Measurements from ENCODE around the gene VPS13D.
"Not testable (repeated sequence)": the region's sequence is repeated elsewhere in the genome, so short reads cannot be mapped to it uniquely, and the experiment has no call there.

Gene VPS13D

DNA sequence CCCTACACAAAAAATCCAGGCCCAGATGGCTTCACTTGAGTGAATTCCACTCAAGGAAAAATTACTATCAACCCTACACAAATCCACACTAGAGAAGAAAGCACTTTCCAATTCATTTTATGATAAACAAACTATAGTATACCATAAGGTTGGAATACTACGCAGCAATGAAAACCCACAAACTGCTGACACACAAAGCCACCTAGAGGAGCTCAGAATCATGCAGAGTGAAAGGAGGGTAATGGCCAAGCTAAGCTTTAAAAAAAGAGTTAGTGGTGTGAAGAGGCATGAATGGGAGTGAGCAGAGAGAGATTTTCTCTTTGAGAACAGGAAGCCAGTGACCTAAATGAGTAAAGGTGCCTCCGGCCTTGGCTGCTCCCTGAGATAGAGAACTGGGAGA lies 294.4 kb downstream of the VPS13D start:
- no peak for DNase-seq

DNA sequence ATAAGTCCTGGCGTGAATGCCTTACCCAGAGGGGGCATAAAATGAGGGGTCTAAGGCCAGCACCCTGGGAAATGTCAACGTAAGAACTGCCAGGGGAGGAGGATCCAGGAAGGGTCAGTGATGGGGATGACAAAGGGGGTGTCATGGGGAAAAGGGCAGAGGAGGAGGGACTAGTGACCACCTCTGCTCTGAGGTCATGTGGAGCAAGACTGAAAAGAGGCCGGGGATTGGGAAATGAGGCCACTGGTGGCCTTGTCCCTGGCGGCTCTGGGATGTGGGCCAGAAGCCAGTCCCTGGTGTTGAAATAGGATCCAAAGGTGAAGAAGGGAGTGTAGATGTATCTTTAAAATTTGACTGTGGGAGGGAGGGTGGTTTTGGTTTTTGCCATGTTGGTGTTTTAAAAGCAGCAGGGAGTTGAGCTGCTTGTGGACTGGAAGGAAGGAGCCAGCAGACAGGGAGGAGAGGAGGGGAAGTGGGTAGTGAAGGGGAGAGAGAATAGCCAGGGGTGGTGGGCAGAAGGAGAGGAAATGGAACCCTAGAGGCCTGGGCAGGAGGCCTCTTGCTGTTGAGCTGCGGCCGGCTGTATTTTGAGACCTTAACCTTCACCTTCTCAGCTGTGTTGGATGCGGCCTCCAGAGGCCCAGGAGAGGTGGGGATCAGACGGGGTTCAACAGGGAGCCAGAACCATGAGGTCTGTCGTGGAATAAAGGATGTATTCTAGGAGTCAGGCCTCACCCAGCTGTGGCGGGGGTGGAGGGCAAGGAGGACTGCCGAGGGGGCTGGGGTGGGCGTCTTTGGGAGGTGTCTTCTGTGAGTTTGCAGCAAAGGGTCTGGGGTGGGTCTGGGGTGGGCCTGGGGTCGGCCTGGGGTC lies 295.7 kb downstream of the VPS13D start:
- DNase-seq: no peak

DNA sequence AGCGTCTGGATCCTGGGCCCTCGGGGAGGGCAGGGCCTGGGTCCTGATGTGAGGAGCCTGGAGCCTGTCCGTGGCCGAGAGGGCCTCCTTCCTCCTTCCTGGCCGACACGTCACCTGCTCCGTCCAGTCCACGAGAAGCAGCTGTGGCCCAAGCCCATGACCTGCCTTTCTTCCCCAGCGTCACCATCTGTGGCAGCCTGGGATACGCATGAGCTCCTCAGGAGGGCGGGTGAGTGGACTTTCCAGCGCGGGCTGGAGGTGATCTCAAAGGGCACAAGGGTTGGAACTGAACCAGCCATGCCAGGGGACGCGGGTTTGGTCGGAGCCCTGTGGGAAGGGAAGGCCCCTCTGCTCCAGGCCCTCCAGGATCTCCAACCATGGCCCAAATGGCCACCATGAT lies 297.7 kb downstream of the VPS13D start:
- DNase-seq: no peak

DNA sequence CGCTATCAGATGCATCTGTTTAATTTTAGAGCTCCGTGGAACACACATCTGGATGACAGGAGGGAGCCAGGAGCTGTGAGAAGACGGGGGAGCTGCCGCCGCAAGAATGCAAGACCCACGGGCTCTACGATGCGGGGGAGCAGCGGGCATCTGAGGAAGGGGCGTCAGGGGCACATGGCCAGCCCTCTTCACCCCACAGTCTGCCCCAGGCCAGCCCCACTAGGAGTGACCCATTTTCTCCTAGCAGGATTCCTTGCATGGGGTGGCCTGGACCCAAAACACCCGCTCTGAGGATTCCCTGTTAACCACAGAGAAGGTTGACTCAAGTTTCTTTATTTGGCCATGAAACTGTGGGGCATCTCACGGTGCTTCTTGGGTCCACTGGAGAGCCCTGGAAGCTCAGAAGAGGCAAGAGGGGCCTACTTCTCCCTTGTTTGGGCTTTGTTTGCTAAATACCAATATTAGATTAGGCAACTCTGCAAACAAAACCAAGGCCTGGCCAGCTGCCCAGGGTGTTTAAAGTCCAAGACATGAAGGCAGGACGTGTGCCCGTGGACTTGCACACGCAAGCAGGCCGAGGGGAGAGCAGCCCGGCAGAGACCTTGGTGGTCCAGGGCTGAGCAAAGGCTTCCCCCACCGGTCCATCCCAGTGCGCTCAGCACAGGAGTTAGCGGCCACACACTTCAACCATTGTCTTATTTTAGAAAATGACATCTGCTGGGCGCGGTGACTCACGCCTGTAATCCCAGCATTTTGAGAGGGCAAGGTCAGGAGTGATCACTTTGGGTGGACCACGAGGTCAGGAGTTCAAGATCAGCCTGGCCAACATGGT lies 298.4 kb downstream of the VPS13D start:
- no peak for DNase-seq

DNA sequence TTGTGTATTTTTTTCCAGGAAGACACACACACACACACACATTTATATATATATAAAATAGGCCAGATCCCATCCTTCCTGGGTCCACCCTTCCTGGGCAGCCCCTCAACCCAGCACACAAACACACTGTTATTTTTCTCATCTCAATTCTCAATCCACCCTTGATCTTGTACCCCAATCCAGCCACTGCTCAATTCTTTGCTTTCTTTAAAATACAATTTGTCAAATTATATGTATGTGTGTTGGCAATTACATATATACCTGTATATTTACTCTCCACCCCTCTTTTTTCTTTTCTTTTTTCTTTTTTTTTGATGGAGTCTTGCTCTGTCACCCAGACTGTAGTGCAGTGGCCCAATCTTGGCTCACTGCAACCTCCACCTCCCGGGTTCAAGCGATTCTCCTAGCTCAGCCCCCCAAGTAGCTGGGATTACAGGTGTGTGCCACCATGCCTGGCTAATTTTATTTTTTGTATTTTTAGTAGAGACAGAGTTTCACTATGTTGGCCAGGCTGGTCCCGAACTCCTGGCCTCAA lies 299.9 kb downstream of the VPS13D start:
- no peak for DNase-seq

DNA sequence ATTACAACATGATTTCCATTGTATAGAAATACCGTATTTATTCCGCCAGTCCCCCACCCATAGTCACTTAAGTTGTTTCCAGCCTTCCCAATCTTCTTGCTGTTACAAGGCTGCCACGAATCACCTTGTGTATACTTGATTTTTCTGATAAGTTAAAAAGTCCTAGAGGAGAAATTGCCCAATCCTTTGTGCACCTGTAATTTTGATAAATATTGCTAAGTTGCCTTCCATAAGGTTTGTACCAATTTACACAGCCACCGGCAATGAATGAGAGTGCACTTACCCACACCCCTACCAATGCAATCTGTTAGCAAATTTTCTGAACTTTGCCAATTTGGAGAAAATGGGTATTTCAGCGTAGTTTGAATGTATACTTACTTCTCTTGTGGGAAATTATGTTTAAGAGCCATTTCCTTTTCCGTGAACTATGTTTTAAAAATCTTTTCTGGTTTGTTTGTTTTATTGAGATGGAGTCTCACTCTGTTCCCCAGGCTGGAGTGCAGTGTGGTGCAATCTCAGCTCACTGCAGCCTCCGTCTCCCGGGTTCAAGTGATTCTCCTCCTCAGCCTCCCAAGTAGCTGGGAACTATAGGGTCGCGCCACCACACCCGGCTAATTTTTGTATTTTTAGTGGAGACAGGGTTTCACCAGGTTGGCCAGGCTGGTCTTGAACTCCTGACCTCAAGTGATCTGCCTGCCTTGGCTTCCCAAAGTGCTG lies 300.8 kb downstream of the VPS13D start:
- no peak for DNase-seq

DNA sequence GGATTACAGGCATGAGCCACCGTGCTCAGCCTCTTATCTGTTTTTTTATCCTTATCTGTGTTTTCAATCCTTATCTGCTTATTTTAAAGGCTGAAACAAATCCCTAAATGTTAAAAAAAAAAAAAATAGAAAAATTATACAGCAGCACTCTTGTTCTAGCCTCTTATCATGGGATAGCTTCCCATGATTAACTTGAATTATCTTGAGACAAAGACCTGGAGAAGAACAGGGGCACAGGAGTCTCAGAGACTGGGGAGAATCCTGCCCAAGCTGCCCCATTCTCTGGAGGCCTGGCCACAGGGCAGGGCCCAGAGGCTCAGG lies 301.3 kb downstream of the VPS13D start:
- DNase-seq: no peak

DNA sequence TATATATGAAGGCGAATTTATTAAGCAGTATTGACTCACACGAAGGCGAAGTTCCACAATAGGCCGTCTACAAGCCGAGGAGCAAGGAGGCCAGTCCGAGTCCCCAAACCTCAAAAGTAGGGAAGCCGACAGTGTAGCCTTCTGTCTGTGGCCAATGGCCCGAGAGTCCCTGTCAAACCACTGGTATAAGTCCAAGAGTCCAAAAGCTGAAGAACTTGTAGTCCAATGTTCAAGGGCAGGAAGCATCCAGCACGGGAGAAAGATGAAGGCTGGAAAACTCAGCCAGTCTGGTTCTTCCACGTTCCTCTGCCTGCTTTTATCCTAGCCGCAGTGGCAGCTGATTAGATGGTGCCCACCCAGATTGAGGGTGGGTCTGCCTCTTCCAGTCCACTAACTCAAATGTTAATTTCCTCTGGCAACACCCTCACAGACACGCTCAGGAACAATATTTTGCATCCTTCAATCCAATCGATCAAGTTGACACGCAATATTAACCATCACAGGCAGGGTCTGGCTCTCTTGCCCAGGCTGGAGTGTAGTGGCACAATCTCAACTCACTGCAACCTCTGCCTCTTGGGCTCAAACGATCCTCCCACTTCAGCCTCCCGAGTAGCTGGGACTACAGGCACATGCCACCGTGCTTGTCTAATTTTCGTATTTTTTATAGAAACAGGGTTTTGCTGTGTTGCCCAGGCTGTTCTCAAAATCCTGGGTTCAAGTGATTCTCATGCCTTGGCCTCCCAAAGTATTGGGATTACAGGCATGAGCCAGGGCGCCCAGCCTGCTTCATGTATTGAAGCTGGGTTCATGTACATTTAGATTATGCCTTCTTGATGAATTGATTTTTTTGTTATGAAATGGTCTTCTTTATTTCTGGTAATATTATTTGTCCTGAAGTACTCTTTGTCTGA lies 302.8 kb downstream of the VPS13D start:
- DNase-seq: no peak

DNA sequence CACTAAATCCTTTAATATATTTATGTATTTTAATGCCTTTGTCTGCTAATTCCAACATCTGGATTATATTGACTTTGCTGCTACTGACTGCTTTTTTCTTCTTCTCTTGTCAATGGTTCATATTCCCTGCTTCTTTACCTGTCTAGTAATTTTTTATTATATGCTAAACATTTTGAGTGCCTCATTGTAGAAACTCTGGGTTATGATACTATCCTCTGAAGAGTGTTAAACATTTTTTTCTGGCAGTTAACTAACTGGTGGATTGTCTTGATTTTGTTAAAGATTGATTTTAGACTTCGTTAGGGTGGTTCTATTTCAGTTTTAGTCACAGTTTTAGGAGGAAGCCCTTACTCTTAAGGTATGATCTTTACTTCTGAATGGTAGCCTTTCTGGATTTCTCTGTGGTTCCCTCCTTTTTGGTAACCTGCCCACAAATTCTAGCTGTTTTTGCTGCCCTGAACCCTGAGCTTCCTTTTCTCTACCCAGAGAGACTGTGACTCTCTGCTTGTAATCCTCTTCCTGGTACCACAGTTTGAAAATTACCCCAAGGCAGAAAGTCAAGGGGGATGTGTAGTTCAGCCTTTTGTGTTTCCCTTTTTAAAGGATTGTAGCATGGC lies 306.3 kb downstream of the VPS13D start:
- DNase-seq: no peak

DNA sequence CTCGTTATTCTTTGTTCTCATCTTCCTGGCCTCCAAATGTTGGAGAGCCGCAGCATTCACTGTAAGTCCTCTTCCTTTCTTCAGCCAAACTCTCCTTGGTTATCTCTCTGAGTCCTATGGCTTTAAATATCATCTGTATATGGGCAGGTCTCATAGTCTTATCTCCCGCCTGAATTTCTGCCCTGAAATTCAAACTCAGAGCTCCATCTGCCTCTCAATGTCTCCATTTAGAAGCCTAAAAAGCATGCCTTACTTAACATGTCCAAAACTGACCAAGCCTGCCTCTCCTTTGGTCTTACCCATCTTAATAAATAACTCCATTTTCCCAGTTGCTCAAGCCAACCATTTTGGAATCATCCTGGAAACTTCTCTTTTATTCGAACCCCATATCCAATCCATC lies 307.5 kb downstream of the VPS13D start:
- DNase-seq: no peak

DNA sequence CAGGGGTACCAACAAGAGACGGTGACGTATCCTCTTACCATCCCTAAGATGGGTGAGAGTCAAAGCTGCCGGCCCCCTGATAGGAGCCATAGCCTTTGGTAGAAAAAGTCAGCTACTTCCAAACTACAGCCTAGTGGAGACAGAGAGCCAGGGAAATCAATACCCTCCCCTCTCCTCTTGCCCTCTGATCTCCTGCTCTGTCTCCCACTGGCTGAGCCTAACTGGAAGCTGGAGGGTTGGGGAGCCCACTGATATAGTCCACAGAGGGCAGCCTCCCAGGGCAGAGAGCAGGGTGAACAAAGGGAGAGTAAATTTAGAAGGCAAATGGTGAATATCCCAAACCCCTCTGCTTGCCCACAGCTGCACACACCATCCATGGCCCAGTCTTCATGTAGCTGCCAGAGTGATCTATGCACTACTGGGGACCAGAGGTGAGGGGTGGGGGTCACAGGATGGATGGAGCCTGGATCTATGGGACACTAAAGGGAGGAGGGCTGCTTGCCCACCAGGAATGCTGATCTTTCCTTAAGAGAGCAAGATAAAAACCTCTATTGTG lies 308.2 kb downstream of the VPS13D start:
- no peak for DNase-seq

DNA sequence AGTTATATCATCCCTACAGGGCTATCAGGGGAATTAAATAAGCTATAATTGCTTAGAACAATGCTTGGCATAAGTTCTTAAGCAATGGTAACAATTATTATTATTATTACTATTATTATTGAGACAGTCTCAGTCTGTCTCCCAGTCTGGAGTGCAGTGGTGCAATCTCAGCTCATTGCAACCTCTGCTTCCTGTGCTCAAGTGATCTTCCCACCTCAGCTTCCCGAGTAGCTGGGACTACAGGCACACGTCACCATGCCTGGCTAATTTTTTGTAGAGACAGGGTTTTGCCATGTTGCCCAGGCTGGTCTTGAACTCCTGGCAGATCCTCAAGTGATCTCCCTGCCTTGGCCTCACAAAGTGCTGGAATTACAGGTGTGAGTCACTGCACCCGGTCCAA lies 308.7 kb downstream of the VPS13D start:
- DNase-seq: not testable (repeated sequence)

DNA sequence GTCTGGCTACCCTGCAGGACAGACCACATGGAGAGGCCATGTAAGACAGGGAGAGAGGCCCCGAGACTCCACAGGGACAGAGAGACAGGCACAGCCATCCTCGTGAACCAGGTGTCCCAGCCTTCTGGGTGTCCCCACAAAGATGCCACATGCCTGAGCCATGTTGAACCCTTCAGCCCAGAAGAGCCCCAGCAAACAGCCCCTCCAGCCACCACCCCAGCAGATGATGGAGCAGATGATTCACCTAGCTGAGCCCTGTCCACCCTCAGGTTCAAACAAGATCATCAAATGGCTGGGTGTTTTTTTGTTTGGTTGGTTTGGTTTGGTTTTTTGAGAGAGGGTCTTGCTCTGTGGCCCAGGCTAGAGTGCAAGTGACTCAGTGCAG lies 309.5 kb downstream of the VPS13D start:
- no peak for DNase-seq

DNA sequence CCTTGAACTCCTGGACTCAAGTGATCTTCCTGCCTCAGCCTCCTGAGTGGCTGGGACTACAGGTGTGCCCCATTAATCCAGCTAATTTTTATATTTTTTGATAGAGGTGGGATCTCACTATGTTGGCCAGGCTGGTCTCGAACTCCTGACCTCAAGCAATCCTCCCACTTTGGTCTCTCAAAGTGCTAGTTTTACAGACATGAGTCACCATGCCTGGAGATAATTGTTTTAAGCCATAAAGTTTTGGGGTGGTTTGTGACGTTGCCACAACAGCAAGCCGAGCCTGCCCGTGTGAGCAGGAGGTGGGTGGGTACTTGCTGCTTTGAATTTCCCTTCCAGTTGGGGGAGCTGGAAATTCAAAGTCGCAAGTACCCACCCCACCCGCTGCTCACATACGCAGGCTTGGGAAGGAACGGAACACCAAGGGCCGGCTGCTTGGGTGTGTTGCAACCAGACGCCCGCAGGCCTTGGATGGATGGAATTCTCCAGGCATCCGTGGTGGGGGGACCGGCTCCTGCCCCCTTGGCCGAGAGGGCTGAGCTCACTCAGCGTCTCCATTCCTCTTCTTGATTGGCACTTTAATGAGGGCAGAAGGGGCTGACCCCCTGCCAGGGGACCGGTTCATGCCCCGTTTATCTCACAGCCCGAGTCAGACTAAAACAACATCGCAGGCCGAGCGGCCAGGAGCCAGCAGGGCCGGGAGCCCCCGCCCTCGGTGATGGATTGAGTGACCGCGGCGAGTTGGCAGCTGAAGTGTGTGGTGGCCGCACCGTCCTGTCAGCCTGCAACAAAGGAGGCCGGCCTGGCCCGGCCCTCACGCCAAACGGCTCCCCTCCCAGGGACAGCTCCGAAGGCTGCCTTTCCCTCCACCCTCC lies 310.1 kb downstream of the VPS13D start:
- no peak for DNase-seq

DNA sequence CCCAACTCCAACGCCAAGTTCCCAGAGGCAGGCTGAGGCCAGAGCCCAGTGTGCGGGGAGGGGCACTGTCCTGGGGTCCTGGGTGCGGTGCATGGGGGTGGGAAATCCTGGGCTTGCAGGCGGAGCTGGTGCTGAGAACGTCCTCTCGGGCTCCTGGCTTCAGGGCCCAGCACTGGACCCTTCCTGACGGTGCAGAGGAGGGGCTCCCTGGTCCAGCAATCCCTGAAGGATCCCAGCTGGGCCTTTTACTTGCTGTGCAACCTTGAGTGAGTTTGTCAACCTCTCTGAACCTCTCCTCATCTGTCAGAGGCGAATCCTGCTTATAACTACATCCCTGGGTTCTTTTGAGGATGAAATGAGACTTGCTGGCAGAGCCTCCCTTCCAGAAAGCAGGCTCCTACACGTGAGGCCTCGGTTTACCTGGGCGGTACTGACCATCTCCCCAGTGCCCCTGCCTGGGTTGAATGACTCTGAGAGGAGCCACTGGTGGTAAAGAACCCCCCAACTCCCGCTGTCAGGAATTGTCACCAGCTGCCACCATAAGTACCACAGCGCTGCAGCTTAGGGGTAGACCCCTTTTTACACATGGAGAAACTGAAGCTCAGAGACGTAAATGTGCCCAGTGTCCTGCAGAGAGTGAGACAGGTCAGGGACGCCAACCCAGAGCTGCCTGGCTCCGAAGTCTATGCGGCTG lies 310.9 kb downstream of the VPS13D start:
- DNase-seq: no peak

DNA sequence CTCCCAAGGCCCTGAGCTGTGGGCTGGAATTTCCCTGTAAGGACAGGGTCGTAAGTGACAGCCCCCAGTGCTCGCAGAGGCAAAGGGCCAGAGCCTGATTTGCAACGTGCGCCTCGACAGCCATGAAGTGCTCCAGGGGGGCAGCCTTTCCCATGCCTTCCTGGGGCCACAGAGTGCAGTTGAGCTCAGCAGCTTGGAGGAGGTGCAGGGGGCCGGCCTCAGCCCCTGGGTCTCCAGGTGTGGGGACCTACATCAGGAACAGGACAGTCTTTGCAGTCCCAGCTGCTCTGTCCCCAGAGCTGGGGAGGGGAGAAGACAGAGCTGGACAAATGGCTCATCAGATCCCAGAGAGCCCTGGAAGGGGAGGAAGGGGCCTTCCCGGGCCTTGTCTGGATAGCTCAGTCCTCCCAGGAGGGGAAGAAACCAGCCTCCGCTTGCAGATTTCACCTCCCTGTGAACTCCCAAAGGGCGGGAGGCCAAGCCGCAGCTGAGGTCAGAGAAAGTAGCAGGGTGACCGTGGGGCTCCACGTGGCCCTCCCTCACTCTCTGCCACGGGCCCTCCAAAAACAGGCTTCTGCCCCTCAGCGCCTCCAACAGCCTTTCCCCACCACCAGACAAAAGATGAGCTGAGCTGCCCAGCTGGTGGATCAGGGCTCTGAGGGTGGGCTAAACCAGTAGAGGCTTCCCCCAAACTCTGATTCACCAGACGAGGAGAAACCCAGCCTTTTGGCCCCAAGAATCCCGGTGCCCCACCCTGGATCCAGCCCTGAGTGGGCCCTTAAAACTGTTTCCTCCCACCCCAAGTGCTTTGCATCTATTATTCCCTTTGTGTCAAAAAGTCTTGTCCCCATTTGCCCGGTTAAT lies 311.7 kb downstream of the VPS13D start:
- DNase-seq: no peak

DNA sequence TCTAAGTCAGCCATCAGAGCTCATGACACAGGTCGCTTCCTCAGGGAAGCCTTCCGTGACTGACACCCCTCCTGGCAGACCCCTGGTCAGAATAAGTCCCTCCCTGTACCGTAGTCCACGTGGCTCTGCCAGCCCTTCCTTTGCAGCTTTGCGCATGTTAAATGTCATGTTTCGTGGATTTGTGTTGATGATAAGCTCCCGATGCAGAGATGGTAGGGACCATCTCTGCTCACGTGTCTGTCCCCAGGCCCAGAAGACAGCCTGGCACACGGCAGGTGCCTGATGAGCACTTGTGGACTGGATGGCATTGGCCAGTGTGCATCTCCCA lies 312.3 kb downstream of the VPS13D start:
- DNase-seq: no peak

DNA sequence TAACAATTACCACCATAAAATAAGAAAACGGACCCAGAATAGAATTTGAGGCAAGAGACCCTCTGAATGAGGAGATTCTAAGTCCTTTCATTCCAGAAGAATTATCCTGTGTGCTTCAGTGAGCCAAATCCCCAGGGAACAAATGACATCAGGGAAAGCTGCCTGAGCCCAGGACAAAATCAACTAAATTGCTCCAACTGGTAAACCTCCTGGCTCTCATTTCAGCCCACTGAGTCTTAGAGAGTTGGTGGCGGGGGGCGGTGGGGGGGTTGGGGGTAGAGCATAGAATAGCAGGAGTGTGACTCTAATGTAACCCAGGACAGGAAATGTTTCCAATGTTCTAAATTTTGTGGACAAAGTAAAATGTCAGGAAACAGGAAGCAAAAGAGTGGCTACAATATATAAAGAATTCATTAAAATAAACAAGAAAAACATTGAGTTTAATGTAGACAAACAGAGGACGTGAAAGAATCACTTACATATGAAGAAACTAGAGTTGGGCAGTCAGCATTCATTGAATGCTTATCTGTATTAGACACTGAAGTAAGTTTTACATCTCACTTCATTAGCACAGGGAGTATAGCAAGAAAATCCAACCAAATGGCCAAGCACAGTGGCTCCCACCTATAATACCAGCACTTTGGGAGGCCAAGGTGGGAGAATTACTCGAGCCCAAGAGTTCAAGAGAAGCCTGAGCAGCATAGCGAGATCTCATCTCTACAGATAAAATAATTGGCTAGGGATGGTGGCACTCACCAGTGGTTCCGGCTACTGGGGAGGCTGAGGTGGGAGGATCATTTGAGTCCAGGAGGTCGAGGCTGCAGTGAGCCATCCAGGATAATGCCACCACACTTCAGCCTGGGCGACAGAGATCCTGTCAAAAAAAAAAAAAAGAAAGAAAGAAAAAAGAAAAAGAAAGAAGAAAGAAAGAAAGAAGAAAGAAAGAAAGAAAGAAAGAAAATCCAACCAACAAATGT lies 313.1 kb downstream of the VPS13D start:
- DNase-seq: no peak

Data from NCI-H2227 treated with DMSO at 0.1 percent for 48 hours (cell line).